Activated CD8-positive, alpha-beta memory T cell treated with anti-CD3 and anti-CD28 coated beads, Interleukin-2, amount 10 ng/mL, durations not matched to agents 7 days and 5 days (primary cell): ENCODE measurements around the gene NFATC3. TPM values are rescaled to one million over a fixed set of nuclear protein-coding genes. Genes with fewer than 3 reads are reported as not detected.

Experiments
- ATAC-seq: fragments of 150-1000 bp; cut with Tn5 transposase; one replicate; pipeline ENCODE4 v1.10.0; 2021; ENCODE audit warnings: moderate library complexity
- CTCF ChIA-PET: fragments of 350-600 bp; sonication (Branson Sonifier 250); formaldehyde crosslinking; loops from one replicate; lab custom pipeline; 2021; ENCODE audit warnings: antibody characterized with exemption; lab: Charles Lee
- DNase-seq: peaks from one replicate; pipeline ENCODE4 v3.0.0-alpha.2; 2020
- H3K27ac Mint-ChIP-seq: one replicate; pipeline ENCODE4 v1.8.0; 2021; ENCODE audit warnings: mild to moderate bottlenecking, mixed read lengths
- H3K27me3 Mint-ChIP-seq: one replicate; pipeline ENCODE4 v1.8.0; 2021; ENCODE audit warnings: mixed read lengths
- H3K36me3 Mint-ChIP-seq: one replicate; pipeline ENCODE4 v1.8.0; 2021; ENCODE audit warnings: mild to moderate bottlenecking, mixed read lengths
- H3K4me1 Mint-ChIP-seq: one replicate; pipeline ENCODE4 v1.8.0; 2021; ENCODE audit warnings: mixed read lengths
- H3K4me3 Mint-ChIP-seq: one replicate; pipeline ENCODE4 v1.8.0; 2021; ENCODE audit warnings: mild to moderate bottlenecking, moderate library complexity, mixed read lengths
- H3K9me3 Mint-ChIP-seq: one replicate; pipeline ENCODE4 v1.8.0; 2022; ENCODE audit warnings: low read depth, mixed read lengths
- total RNA-seq, 2 experiments: library from RNA; stranded (reverse); gene quantifications; one replicate each; pipeline ENCODE4 v1.2.3, GENCODE V29; 2021

NFATC3 gene
- total RNA-seq: 100 to 1,000 TPM; 176 to 183 TPM

DNA sequence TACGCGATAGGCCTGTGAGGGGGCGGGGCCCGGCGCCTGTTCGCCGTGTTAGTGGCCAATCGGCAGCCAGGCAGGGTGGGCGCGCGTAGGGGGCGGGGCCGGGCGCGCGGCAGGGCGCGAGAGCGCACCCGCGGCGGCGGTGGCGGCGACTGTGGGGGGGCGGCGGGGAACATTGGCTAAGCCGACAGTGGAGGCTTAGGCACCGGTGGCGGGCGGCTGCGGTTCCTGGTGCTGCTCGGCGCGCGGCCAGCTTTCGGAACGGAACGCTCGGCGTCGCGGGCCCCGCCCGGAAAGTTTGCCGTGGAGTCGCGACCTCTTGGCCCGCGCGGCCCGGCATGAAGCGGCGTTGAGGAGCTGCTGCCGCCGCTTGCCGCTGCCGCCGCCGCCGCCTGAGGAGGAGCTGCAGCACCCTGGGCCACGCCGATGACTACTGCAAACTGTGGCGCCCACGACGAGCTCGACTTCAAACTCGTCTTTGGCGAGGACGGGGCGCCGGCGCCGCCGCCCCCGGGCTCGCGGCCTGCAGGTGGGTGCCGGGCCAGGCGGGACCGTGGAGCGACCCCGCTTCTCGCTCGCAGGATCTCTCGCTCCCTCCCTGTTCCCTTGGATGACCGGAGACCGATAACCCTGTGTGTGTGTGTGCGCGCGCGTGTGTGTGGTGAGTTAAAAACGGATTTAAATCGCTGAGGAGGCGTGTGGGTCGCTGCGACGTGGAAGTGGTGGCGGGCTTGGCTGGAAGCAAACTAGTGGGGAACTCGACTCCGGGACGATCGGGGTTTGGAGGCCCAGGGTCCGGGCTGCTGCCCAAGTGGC is at the start of gene NFATC3:
Gene NFATC3, plus strand, starts transcription at position 112 of the 813 bp plus-strand sequence. Its CDS starts 312 bp downstream, at position 424.
- Mint-ChIP-seq H3K36me3 (peaks cover 19% of the 10 kb centered on the region), H3K4me3 (peak within 1 kb of the TSS; percentile 94), H3K27ac (peak within 1 kb of the TSS; percentile 94), H3K4me1 (peaks cover 57% of the 10 kb centered on the region), H3K9me3 (no peaks in the 10 kb centered on the region), H3K27me3 (no peaks in the 10 kb centered on the region)
- ATAC-seq (peak; percentile 79), DNase-seq (peak; percentile 99)
- CTCF ChIA-PET: interaction anchor here (0.6 to 10.6 kb wide), 11 partner anchors 9 to 523 kb away, joined by 3 to 211 read pairs (median 4); partner anchors contain the start of genes CTCF and SLC7A6

DNA sequence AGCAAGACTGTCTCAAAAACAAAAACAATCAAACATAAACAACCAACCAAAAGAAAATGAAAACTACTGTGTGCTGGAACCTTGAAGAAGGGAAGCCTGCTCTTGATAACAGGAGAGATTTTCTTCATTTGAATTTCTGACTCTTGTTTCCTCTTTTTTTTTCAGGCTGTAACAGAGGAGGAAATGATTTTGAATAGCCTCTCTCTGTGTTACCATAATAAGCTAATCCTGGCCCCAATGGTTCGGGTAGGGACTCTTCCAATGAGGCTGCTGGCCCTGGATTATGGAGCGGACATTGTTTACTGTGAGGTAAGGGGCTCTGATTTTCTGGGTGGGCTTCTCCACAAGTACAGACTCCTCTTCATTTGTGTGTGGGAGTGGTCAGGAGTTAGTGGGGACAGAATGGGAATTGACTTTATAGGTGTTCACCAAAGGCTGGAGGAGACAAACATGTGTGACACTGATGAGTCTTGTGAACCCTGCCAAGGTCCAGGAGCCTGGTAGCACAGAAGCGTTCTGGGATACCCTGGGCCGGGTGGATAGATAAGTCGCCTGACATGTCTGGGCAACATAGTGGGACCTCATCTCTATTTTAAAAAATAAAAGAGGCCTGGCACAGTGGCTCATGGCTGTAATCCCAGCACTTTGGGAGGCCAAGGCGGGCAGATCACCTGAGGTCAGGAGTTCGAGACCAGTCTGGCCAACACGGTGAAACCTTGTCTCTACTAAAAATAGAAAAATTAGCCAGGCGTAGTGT is 47.2 kb upstream of the NFATC3 start:
- H3K27ac Mint-ChIP-seq: peak overlapping the region; percentile 67

DNA sequence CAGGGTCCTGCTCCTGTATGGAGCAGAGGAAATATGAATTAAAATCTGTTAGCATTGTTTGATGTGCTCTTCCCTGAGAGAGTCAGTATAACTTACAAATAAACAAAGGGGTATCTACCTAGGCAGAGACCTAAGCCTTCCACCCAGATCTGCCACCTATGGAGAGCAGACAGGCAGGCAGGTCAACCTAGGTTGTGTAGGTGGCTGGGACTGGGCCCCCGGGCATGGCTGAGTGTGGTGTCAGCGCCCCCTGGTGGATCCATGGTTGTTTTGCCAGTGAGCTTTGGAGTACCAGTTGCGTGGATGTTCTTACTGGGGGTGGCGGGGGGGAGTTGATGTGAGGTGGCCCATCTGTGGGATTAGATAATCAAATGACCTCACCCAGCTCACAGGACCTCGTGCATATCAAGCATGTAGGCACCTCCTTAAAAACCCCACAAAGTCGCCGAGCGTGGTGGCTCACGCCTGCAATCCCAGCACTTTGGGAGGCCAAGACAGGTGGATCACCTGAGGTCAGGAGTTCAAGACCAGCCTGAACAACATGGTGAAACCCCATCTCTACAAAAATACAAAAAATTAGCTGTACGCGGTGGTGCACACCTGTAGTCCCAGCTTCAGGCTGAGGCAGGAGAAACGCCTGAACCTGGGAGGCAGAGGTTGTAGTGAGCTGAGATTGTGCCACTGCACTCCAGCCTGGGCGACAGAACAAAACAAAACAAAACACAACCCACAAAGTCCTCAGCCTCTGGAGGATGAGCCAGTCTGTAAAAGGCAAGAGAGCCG is 44.5 kb upstream of the NFATC3 start:
- peak overlapping the region; percentile 81 for H3K27ac Mint-ChIP-seq
- peaks cover 18% of the 10 kb centered on the region for H3K36me3 Mint-ChIP-seq
- DNase-seq (peak; percentile 92), ATAC-seq (peak; percentile 99)
- CTCF ChIA-PET: interaction anchor here (0.7 to 3.4 kb wide), 53 partner anchors 9 to 520 kb away, joined by 3 to 22 read pairs (median 5); partner anchors contain the start of genes DDX28, DPEP2, DUS2 and NRN1L
- H3K4me3 Mint-ChIP-seq: no peak overlapping the region
- peaks cover 31% of the 10 kb centered on the region for H3K4me1 Mint-ChIP-seq
- H3K27me3 Mint-ChIP-seq: no peaks in the 10 kb centered on the region
- no peaks in the 10 kb centered on the region for H3K9me3 Mint-ChIP-seq

More for the DNA sequence above, 47.2 kb upstream of the NFATC3 start:
- no peaks in the 10 kb centered on the region for H3K27me3 Mint-ChIP-seq
- CTCF ChIA-PET: no interaction called here
- no peak overlapping the region for H3K4me3 Mint-ChIP-seq
- DNase-seq: no peak
- no peaks in the 10 kb centered on the region for H3K9me3 Mint-ChIP-seq
- H3K4me1 Mint-ChIP-seq: peaks cover 41% of the 10 kb centered on the region
- H3K36me3 Mint-ChIP-seq: peaks cover 20% of the 10 kb centered on the region
- no peak for ATAC-seq

DNA sequence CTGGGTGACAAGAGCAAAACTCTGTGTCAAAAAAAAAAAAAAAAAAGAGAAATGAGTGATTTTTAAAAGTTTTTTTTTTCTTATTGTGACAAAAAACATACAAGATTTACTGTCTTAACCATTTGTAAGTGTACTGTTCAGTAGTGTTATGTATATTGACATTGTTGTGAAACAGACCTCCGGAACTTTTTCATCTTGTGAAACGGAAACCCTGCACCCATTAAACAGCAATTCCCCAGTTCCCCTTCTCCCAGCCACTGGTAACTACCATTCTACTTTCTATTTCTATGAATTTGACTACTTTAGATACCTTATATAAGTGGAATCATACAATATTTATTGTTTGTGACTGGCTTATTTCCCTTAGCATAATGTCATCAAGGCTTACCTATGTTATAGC is 43.4 kb upstream of the NFATC3 start:
- H3K9me3 Mint-ChIP-seq: no peaks in the 10 kb centered on the region
- CTCF ChIA-PET: interaction anchor here (1.0 to 3.4 kb wide), 11 partner anchors 12 to 225 kb away, joined by 3 to 21 read pairs (median 8); partner anchors contain the start of genes DDX28, DUS2 and NRN1L
- H3K4me1 Mint-ChIP-seq: peaks cover 25% of the 10 kb centered on the region
- H3K36me3 Mint-ChIP-seq: peaks cover 17% of the 10 kb centered on the region
- DNase-seq (no peak), ATAC-seq (no peak)
- H3K4me3 Mint-ChIP-seq: no peak overlapping the region
- H3K27me3 Mint-ChIP-seq: no peaks in the 10 kb centered on the region
- no peak overlapping the region for H3K27ac Mint-ChIP-seq

DNA sequence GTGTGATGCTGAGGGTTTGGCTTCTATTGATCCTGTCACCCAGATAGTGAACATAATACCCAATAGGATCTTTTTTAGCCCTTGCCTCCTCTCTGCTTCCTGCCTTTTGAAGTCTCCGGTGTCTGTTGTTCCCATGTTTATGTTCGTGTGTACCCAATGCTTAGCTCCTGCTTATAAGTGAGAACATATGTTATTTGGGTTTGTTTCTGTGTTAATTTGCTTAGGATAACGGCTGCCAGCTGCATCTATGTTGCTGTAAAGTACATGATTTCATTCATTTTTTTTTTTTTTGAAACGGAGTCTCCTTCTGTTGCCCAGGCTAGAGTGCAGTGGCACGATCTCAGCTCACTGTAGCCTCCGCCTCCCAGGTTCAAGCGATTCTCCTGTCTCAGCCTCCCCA is 39.1 kb upstream of the NFATC3 start:
- H3K9me3 Mint-ChIP-seq: no peaks in the 10 kb centered on the region
- ATAC-seq (no peak), DNase-seq (no peak)
- no peak overlapping the region for H3K4me3 Mint-ChIP-seq
- H3K27me3 Mint-ChIP-seq: no peaks in the 10 kb centered on the region
- CTCF ChIA-PET: interaction anchor here (0.9 to 1.9 kb wide), 5 partner anchors 23 to 231 kb away, joined by 3 to 6 read pairs (median 3); partner anchors contain the start of genes DDX28 and DUS2
- peak overlapping the region; percentile 63 for H3K27ac Mint-ChIP-seq
- H3K4me1 Mint-ChIP-seq: no peaks in the 10 kb centered on the region
- peaks cover 16% of the 10 kb centered on the region for H3K36me3 Mint-ChIP-seq

DNA sequence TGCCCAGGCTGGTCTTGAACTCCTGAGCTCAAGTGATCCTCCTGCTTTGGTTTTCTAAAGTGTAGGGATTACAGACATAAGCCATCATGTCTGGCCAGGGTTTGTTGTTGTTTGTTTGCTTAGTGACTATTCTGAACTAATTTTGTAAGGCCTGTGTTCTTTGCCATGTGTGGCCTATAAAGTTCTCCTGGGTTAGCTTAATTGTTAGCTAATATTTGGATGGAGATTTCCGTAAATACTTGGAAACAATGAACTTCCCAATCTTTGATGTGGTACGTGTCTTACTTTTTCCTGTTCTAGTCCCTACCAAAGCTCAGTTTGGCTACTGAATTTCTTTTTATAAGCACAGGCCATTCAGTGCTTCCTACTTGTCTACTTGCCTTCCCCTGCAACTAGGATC is 37.2 kb upstream of the NFATC3 start:
- Mint-ChIP-seq H3K4me3 (no peak overlapping the region), H3K9me3 (no peaks in the 10 kb centered on the region), H3K4me1 (no peaks in the 10 kb centered on the region), H3K27ac (no peak overlapping the region), H3K27me3 (no peaks in the 10 kb centered on the region), H3K36me3 (peaks cover 17% of the 10 kb centered on the region)
- no peak for ATAC-seq
- CTCF ChIA-PET: interaction anchor here (0.8 to 1.7 kb wide), 6 partner anchors 8 to 231 kb away, joined by 3 to 5 read pairs (median 4); partner anchors contain the start of gene NFATC3
- DNase-seq: no peak

DNA sequence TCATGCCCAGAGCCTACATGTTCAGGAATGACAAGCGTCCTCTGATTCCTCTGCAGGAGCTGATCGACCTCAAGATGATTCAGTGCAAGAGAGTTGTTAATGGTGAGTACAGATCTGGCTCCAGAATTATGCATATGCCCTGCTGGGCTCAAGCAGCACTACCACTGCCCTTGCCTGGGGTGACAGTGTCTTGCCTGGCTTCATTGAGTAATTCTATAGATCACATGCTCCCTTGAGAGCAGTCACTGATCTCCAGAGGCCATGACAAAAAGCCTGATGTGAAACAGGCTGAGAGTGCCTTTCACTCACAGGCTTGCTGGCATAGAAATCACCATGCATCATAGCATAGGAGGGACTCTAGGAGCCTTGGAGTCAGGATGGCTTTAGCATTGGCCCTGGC is 35.7 kb upstream of the NFATC3 start:
- H3K4me3 Mint-ChIP-seq: no peak overlapping the region
- no peak for DNase-seq
- H3K27me3 Mint-ChIP-seq: no peaks in the 10 kb centered on the region
- no peak for ATAC-seq
- peaks cover 27% of the 10 kb centered on the region for H3K36me3 Mint-ChIP-seq
- CTCF ChIA-PET: no interaction called here
- H3K4me1 Mint-ChIP-seq: no peaks in the 10 kb centered on the region
- no peaks in the 10 kb centered on the region for H3K9me3 Mint-ChIP-seq
- H3K27ac Mint-ChIP-seq: no peak overlapping the region

DNA sequence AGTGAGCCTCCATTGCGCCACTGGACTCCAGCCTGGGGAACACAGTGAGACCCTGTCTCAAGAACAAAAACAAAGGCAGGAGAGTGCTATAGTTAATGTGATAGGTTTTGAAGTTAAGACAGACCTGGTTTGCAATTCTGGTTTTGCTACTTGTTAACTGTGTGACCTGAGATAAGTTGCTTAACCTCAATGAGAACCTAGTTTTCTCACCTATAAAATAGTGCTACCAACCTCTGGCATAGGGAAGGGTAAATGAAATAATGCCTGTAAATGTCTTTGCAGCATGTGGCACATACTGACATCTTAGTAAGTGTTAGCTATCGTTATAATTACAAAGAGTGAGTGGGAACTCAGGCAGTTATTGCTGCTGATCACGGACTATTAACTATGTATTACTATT is 29.8 kb upstream of the NFATC3 start:
- ATAC-seq (no peak), DNase-seq (no peak)
- no peak overlapping the region for H3K4me3 Mint-ChIP-seq
- no peaks in the 10 kb centered on the region for H3K27me3 Mint-ChIP-seq
- H3K9me3 Mint-ChIP-seq: no peaks in the 10 kb centered on the region
- CTCF ChIA-PET: interaction anchor here (1.1 to 2.1 kb wide), 4 partner anchors 8 to 15 kb away, joined by 3 to 9 read pairs (median 6); no protein-coding TSS in a partner anchor
- peaks cover 52% of the 10 kb centered on the region for H3K36me3 Mint-ChIP-seq
- H3K4me1 Mint-ChIP-seq: peaks cover 20% of the 10 kb centered on the region
- H3K27ac Mint-ChIP-seq: no peak overlapping the region

DNA sequence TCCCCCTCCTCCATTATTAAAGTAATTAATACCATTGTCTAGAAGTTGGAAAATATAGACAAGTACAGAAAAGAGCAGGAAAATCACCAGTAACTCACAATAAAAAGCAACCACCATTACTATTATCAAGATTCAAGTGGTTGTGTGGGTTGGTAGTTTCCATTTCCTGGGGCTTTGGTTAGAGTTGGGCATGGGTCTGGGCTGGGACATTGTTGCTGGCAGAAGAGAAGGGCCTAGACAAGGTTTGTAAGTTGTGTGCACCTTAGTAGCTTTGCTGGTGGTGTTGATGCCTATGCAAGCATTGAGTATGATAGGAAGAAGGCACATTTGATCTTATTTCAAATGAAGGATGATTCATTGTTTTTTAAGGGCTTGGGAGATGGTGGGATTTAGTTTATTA is 25.4 kb upstream of the NFATC3 start:
- Mint-ChIP-seq H3K27ac (peak overlapping the region; percentile 87), H3K36me3 (peaks cover 57% of the 10 kb centered on the region), H3K27me3 (no peaks in the 10 kb centered on the region), H3K4me1 (peaks cover 62% of the 10 kb centered on the region), H3K9me3 (no peaks in the 10 kb centered on the region), H3K4me3 (peak overlapping the region; percentile 33)
- CTCF ChIA-PET: interaction anchor here (0.6 to 1.5 kb wide), 3 partner anchors 15 to 19 kb away, joined by 3 to 6 read pairs (median 4); no protein-coding TSS in a partner anchor
- DNase-seq (no peak), ATAC-seq (peak; percentile 12)

DNA sequence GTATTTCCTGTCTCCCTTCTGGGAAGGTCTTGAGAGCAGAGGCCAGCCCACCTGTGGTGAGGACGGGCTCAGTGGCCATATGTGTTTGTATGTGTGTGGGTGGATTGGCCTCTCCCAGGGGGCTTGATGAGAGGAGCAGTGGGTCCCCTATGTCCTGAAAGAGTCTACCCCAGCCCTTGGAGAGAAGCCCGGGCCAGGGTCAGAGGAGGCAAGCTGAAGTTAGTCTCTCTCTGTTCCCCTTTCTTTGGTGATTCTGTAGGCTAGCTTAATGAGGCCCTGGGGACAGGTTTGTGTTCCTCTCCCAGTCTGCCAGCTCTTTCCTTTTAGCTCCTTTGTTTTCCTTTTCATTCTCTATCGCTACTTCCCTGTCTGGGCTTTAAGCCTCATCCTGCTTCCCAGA is 23.8 kb upstream of the NFATC3 start:
- Mint-ChIP-seq H3K4me1 (peaks cover 76% of the 10 kb centered on the region), H3K27ac (peak overlapping the region; percentile 96), H3K4me3 (no peak overlapping the region), H3K9me3 (no peaks in the 10 kb centered on the region), H3K27me3 (no peaks in the 10 kb centered on the region), H3K36me3 (peaks cover 47% of the 10 kb centered on the region)
- ATAC-seq (no peak), DNase-seq (no peak)
- CTCF ChIA-PET: interaction anchor here (1.2 to 17.1 kb wide), 5 partner anchors 12 to 120 kb away, joined by 3 to 211 read pairs (median 12); partner anchors contain the start of gene NFATC3

DNA sequence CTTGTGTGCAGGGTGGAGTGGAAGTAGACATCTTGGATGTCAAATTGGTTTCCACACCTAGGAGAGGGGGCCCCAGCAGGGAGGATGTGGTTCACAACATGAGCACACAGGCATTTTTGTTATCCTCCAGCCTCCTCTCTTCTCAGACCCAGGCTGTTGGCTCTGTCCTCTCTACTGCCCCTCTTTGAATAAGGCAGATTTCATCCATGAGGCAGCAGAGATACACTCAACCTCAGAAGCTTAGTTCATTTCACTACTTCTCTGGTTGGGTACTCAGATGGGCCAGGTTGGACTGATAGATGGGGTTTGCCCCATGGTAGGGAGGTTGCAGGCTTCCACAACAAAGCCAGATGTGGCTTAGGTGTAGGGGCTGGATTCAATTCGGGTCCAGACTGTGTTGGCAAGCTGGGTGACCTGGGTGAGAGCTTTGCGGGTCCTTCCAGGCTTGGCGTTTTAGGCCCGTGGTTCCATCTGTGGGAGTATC is 22.2 kb upstream of the NFATC3 start:
- CTCF ChIA-PET: interaction anchor here (0.8 to 17.1 kb wide), 13 partner anchors 8 to 343 kb away, joined by 3 to 211 read pairs (median 5); partner anchors contain the start of genes GFOD2, NFATC3 and PSMB10
- H3K4me3 Mint-ChIP-seq: peak overlapping the region; percentile 42
- peaks cover 44% of the 10 kb centered on the region for H3K36me3 Mint-ChIP-seq
- H3K9me3 Mint-ChIP-seq: no peaks in the 10 kb centered on the region
- peak; percentile 82 for ATAC-seq
- DNase-seq: peak; percentile 88
- peaks cover 83% of the 10 kb centered on the region for H3K4me1 Mint-ChIP-seq
- H3K27me3 Mint-ChIP-seq: no peaks in the 10 kb centered on the region
- H3K27ac Mint-ChIP-seq: peak overlapping the region; percentile 96

DNA sequence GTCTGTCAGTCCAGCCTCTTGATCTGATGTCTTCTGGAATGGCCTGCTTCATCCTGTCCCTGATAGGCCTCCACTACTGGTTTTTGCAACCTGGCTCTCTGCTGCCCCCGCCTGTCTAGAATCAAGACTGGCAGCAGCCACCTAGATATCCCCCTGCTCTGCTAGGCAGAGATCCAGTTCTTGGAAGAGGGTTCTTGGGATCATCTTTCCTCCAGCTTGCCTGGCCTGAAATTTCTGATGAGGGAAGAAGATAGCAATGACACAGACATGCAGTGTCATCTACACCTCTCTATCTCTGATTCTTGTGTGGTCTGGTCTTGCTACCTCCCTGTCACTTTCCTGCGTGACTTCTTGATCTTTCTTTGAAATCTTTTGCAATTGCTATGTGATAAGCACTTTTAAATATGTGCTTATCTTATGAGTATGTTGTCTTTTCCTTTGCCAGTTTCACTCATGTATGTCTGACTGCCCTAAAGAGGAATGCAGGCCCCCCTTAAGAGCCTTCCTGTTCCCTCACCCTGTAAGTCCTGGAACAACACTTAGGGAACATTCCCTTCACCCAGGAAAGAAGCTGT is 20.3 kb upstream of the NFATC3 start:
- CTCF ChIA-PET: interaction anchor here (0.6 to 17.1 kb wide), 21 partner anchors 9 to 249 kb away, joined by 3 to 211 read pairs (median 6); partner anchors contain the start of genes NFATC3 and PSMB10
- Mint-ChIP-seq H3K4me1 (peaks cover 81% of the 10 kb centered on the region), H3K36me3 (peaks cover 32% of the 10 kb centered on the region), H3K27ac (peak overlapping the region; percentile 88), H3K27me3 (no peaks in the 10 kb centered on the region), H3K9me3 (no peaks in the 10 kb centered on the region), H3K4me3 (no peak overlapping the region)
- DNase-seq (peak; percentile 88), ATAC-seq (peak; percentile 76)
